Spleen (tissue), 11 donors: ENCODE data around the gene SCN9A. TPM values are rescaled to one million over a fixed set of nuclear protein-coding genes. Genes with fewer than 3 reads are reported as not detected.

Experiments used
- DNase-seq: peaks from one replicate; pipeline ENCODE4 v3.0.0-alpha.2; 2020
- H3K27ac ChIP-seq, 8 donors: fragments of 200-600 bp; sonication (generic) in 7 of 8; 1 replicate in 4 of 8; 2 replicates in 4 of 8; pipeline versions ENCODE4 v1.5.0 to v1.8.0; 2016 to 2021; ENCODE audit warnings: inconsistent platforms in 4 of 8, mild to moderate bottlenecking in 4 of 8, moderate library complexity in 1 of 8
- H3K27me3 ChIP-seq, 7 donors: fragments of 200-600 bp; sonication (generic) in 6 of 7; replicated peaks in 1 of 7; 1 replicate in 4 of 7; 2 replicates in 3 of 7; pipeline versions ENCODE4 v1.5.0 to v1.8.0; 2016 to 2021; ENCODE audit warnings: inconsistent platforms in 3 of 7, mild to moderate bottlenecking in 1 of 7
- H3K36me3 ChIP-seq, 6 donors: fragments of 200-600 bp; sonication (generic) in 5 of 6; 1 replicate in 4 of 6; 2 replicates in 2 of 6; pipeline versions ENCODE4 v1.5.0 to v1.8.0; 2016 to 2021; ENCODE audit warnings: inconsistent platforms in 2 of 6
- H3K4me1 ChIP-seq, 6 donors: fragments of 200-600 bp; sonication (generic) in 5 of 6; 1 replicate in 3 of 6; 2 replicates in 3 of 6; pipeline versions ENCODE4 v1.5.0 to v1.8.0; 2016 to 2021; ENCODE audit warnings: inconsistent platforms in 3 of 6
- H3K4me3 ChIP-seq, 8 donors: fragments of 200-600 bp; sonication (generic) in 7 of 8; 1 replicate in 4 of 8; 2 replicates in 4 of 8; pipeline versions ENCODE4 v1.5.0 to v1.8.0; 2016 to 2021; ENCODE audit warnings: inconsistent platforms in 4 of 8, mild to moderate bottlenecking in 4 of 8, moderate library complexity in 2 of 8
- H3K9me3 ChIP-seq, 8 donors: fragments of 200-600 bp; sonication (generic) in 7 of 8; 1 replicate in 4 of 8; 2 replicates in 4 of 8; pipeline versions ENCODE4 v1.5.0 to v1.8.0; 2016 to 2021; ENCODE audit warnings: inconsistent platforms in 4 of 8
- CTCF ChIP-seq, 11 experiments: fragments of 200-600 bp in 7 of 11; fragments of 450-650 bp in 4 of 11; sonication (generic) in 4 of 11; IDR thresholded peaks in 8 of 11; conservative IDR thresholded peaks in 3 of 11; 1 replicate in 7 of 11; 2 replicates in 4 of 11; pipeline versions ENCODE4 v1.4.0 to v1.8.0; 2016 to 2021; ENCODE audit warnings: antibody characterized with exemption in 11 of 11, inconsistent platforms in 4 of 11, mild to moderate bottlenecking in 1 of 11
- POLR2A ChIP-seq, 3 donors: fragments of 450-650 bp; IDR thresholded peaks; one replicate each; pipeline ENCODE4 v1.5.1; 2017; ENCODE audit warnings: antibody characterized with exemption in 3 of 3, mild to moderate bottlenecking in 1 of 3
- POLR2AphosphoS5 ChIP-seq, 3 donors: sonication (generic); formaldehyde crosslinking; IDR thresholded peaks; one replicate each; pipeline ENCODE4 v1.5.1; 2017; ENCODE audit warnings: antibody characterized with exemption in 3 of 3
- WGBS, 5 donors: extraction: QIAGEN DNeasy Blood & Tissue Kit in 3 of 5; methylation state at CpG; one replicate each; pipeline versions ENCODE4 v1.1.5 to v1.1.7; 2013 to 2018; 5-methylcytosine and 5-hydroxymethylcytosine counted together
- intact Hi-C: fragments of 100-400 bp; cut with DNase I; formaldehyde crosslinking; loops from one replicate; pipeline ENCODE4 v1.15.0; 2023; ENCODE audit warnings: low total_unique reads
- polyA plus RNA-seq, 3 donors: library from polyadenylated mRNA; stranded (reverse); fragments of 200-250 nt; gene quantifications; one replicate each; pipeline ENCODE4 v1.2.1, GENCODE V29; 2013
- total RNA-seq, 7 donors: library from RNA; depleted of rRNA in 3 of 7; stranded (reverse); fragments of >200 nt in 3 of 7; fragmentation: NEBNext Ultra II Directional in 4 of 7; extraction: Animal tissue kit (Norgen Biotek cat#: 25700) in 4 of 7; gene quantifications; one replicate each; pipeline versions ENCODE4 v1.1.0 to v1.2.1, GENCODE V29; 2016 to 2021
- donor health status: healthy with polysubstance abuse.
- donor health status: DM: no; HTN: no; CAD: no; lungs with moderate emphysema.
- donor health status: DM: no; HTN: no; CAD: no.
- donor health status: Bipolar disorder and iron deficiency.
- donor health status: healthy.
- donor health status: DM: no; HTN: no; CAD: no.
- donor health status: DM: yes; HTN: yes; CAD: no.

The SCN9A gene
- total and polyA plus RNA-seq, 10 donors = 0.76 to 27.9 (median 17.3) TPM

GRCh38 chr2:166197446-166197845 is 178.3 kb downstream of the SCN9A start:
- H3K9me3 ChIP-seq = peaks cover 0 to 4% (median under 1%) of the 10 kb centered on the region in 8 donors
- H3K27me3 ChIP-seq = no peaks in the 10 kb centered on the region
- no peak for DNase-seq
- H3K27ac ChIP-seq = no peak overlapping the region
- intact Hi-C loops = no loop called here
- H3K36me3 ChIP-seq = peaks cover 0 to 9% (median 0%) of the 10 kb centered on the region in 6 donors
- TF ChIP-seq POLR2A (IDR thresholded peaks at IDR 0.05) = no peak
- TF ChIP-seq CTCF (IDR thresholded peaks at IDR 0.05 in 8 of 11, conservative IDR thresholded peaks at IDR 0.05 in 3 of 11) = no peak
- TF ChIP-seq POLR2AphosphoS5 (IDR thresholded peaks at IDR 0.05) = no peak
- no peak overlapping the region for H3K4me3 ChIP-seq
- 57 to 81% (median 61%) methylated on average over 3 of the region's 3 CpGs for WGBS, 5 donors
- no peaks in the 10 kb centered on the region for H3K4me1 ChIP-seq

DNA sequence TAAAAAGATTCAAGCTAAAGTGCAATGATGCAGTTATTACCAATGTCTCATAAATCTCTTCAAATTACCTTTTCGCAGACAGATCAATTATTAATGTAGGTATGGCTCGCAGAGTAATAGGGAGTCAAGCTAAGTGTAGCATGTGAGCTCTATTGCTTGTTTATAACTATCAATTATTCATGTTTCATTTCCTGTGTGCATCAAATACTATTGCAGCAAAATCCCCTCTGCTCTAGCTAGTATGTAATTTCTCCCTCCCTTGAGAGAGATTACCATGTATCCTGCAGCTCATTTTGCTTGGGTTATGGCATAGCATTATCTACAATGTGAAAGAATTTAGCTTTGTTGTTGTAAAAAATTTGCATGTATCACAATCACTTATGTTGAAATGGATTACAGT is 182.3 kb downstream of the SCN9A start:
- TF ChIP-seq POLR2A (IDR thresholded peaks at IDR 0.05) (no peak), CTCF (IDR thresholded peaks at IDR 0.05 in 8 of 11, conservative IDR thresholded peaks at IDR 0.05 in 3 of 11) (no peak), POLR2AphosphoS5 (IDR thresholded peaks at IDR 0.05) (no peak)
- Histone ChIP-seq H3K36me3 (no peaks in the 10 kb centered on the region), H3K9me3 (no peaks in the 10 kb centered on the region), H3K27ac (no peak overlapping the region), H3K27me3 (no peaks in the 10 kb centered on the region), H3K4me3 (no peak overlapping the region), H3K4me1 (peaks cover 0 to under 1% (median 0%) of the 10 kb centered on the region in 6 donors)
- no peak for DNase-seq
- WGBS, 5 donors = 88 to 96% (median 93%) methylated on average over 2 of the region's 2 CpGs
- intact Hi-C loops = no loop called here

- no peak overlapping the region for H3K27ac ChIP-seq
- 19 to 42% (median 32%) methylated on average over 3 of the region's 3 CpGs for WGBS, 5 donors
- no peak overlapping the region for H3K4me3 ChIP-seq
- no peaks in the 10 kb centered on the region for H3K9me3 ChIP-seq
- DNase-seq = no peak
- intact Hi-C loops = no loop called here
- H3K27me3 ChIP-seq = no peaks in the 10 kb centered on the region
- H3K36me3 ChIP-seq = no peaks in the 10 kb centered on the region
- H3K4me1 ChIP-seq = peaks cover 0 to 6% (median 0%) of the 10 kb centered on the region in 6 donors
- TF ChIP-seq POLR2AphosphoS5 (IDR thresholded peaks at IDR 0.05) (no peak), CTCF (IDR thresholded peaks at IDR 0.05 in 8 of 11, conservative IDR thresholded peaks at IDR 0.05 in 3 of 11) (no peak), POLR2A (IDR thresholded peaks at IDR 0.05) (no peak)
Measured at GRCh38 chr2:166188084-166188483, 187.7 kb downstream of the SCN9A start.

DNA sequence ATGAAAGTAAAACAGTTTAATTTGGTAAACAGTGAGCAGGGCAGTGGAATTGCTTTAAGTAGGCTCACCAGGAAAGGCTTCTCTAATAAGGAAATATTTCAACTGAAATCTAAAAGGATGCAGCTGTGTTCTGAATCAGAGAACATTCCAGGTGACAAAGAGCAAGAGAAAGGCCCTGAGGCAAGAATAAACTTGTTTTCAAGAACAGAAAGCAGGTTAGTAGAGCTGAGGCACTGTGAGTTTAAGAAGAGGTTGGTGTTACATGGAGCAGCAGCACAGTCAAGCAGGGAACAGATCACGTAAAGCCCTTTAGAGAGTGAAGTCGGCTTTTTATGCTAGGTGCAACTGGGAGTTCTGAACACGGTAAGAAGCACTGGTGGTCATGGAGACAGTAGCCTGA is 191.0 kb downstream of the SCN9A start:
- 93 to 96% (median 94%) methylated on average over 3 of the region's 3 CpGs for WGBS, 5 donors
- H3K36me3 ChIP-seq = no peaks in the 10 kb centered on the region
- intact Hi-C loops = no loop called here

More for the DNA sequence above, 191.0 kb downstream of the SCN9A start:
- no peak for DNase-seq
- Histone ChIP-seq H3K4me1 (peaks cover 0 to 6% (median 0%) of the 10 kb centered on the region in 6 donors), H3K9me3 (no peaks in the 10 kb centered on the region), H3K4me3 (no peak overlapping the region), H3K27me3 (peaks cover 0 to 10% (median 3%) of the 10 kb centered on the region in 7 donors), H3K27ac (no peak overlapping the region)
- no peak for TF ChIP-seq POLR2A (IDR thresholded peaks at IDR 0.05)
- TF ChIP-seq CTCF (IDR thresholded peaks at IDR 0.05 in 8 of 11, conservative IDR thresholded peaks at IDR 0.05 in 3 of 11) = no peak
- TF ChIP-seq POLR2AphosphoS5 (IDR thresholded peaks at IDR 0.05) = no peak
